Stimulated activated CD8-positive, alpha-beta memory T cell treated with anti-CD3 and anti-CD28 coated beads, Interleukin-7, amount 100 ng/mL, for 48 hours (primary cell): Measurements from ENCODE around the gene CYFIP2.
A peak's percentile ranks its signal among the peaks of the same experiment; 100 is the strongest.

Experiments
- DNase-seq, 2 donors: peaks; one replicate each; pipeline ENCODE4 v3.0.0-alpha.2; 2020; ENCODE audit warnings: low read depth in 1 of 2; ENCODE audit errors: extremely low read depth in 1 of 2

CYFIP2 gene

GRCh38 chr5:157352756-157353340, 86.9 kb downstream of the CYFIP2 start:
- DNase-seq, result peak; percentile 23 to 73

- no peak for DNase-seq
Measured at GRCh38 chr5:157354800-157355199, 88.9 kb downstream of the CYFIP2 start.

GRCh38 chr5:157356576-157356975, 90.7 kb downstream of the CYFIP2 start:
- no peak for DNase-seq

GRCh38 chr5:157357823-157358222, 91.9 kb downstream of the CYFIP2 start:
- no peak for DNase-seq

GRCh38 chr5:157358871-157359270, 92.9 kb downstream of the CYFIP2 start:
- no peak for DNase-seq

GRCh38 chr5:157359356-157360055, 93.6 kb downstream of the CYFIP2 start:
- no peak for DNase-seq

- DNase-seq, result no peak
Measured at GRCh38 chr5:157362012-157362411, 96.1 kb downstream of the CYFIP2 start.

- DNase-seq, result no peak
Measured at GRCh38 chr5:157362502-157362901, 96.6 kb downstream of the CYFIP2 start.

GRCh38 chr5:157362982-157363381, 97.1 kb downstream of the CYFIP2 start:
- DNase-seq, result no peak

GRCh38 chr5:157365732-157366131, 99.8 kb downstream of the CYFIP2 start:
- no peak for DNase-seq

- no peak for DNase-seq
Measured at GRCh38 chr5:157366741-157367674, 101.1 kb downstream of the CYFIP2 start.

- DNase-seq, result no peak
Measured at GRCh38 chr5:157369507-157369906, 103.6 kb downstream of the CYFIP2 start.

GRCh38 chr5:157370967-157371366, 105.0 kb downstream of the CYFIP2 start:
- no peak for DNase-seq

GRCh38 chr5:157371655-157372471, 105.9 kb downstream of the CYFIP2 start:
- DNase-seq, result no peak

GRCh38 chr5:157372472-157372822, 106.5 kb downstream of the CYFIP2 start:
- DNase-seq, result no peak

- DNase-seq, result no peak
Measured at GRCh38 chr5:157378509-157378908, 112.6 kb downstream of the CYFIP2 start.

- no peak for DNase-seq
Measured at GRCh38 chr5:157379983-157380382, 114.1 kb downstream of the CYFIP2 start.

- DNase-seq, result no peak
Measured at GRCh38 chr5:157381746-157382145, 115.8 kb downstream of the CYFIP2 start.

GRCh38 chr5:157382996-157383800, 117.3 kb downstream of the CYFIP2 start:
- no peak for DNase-seq
